HEK293 (cell line): Measurements from ENCODE around the gene FHIT.

ENCODE experiments used
- CTCF ChIA-PET: fragments of 350-600 bp; formaldehyde crosslinking; extraction: SDS; loops from one replicate; lab custom pipeline; 2021; ENCODE audit warnings: antibody characterized with exemption; lab: Yijun Ruan, JAX
- POLR2A ChIA-PET: fragments of 300-600 bp; formaldehyde crosslinking; extraction: SDS; loops from one replicate; lab custom pipeline; 2020; ENCODE audit warnings: antibody characterized with exemption, inconsistent platforms; lab: Yijun Ruan, JAX
- H3K27ac ChIP-seq: fragments of 200-500 bp; sonication (Bioruptor generic); 2 replicates; pipeline ENCODE4 v1.5.1; 2014; ENCODE audit warnings: low read depth, low read length, control low read depth, inconsistent platforms; ENCODE audit errors: extremely low read depth
- H3K36me3 ChIP-seq, 2 experiments: fragments of 200-500 bp in 1 of 2; sonication (Bioruptor generic) in 1 of 2; 1 replicate in 1 of 2; 2 replicates in 1 of 2; pipeline ENCODE4 v1.5.1; 2014 to 2017; ENCODE audit warnings: inconsistent platforms in 2 of 2, low read length in 2 of 2; ENCODE audit not compliant: control insufficient read depth in 2 of 2, insufficient read depth in 1 of 2
- H3K4me1 ChIP-seq: fragments of 200-500 bp; sonication (Bioruptor generic); 2 replicates; pipeline ENCODE4 v1.5.1; 2014; ENCODE audit warnings: mild to moderate bottlenecking, low read length, inconsistent platforms; ENCODE audit not compliant: control insufficient read depth, insufficient read depth
- H3K4me3 ChIP-seq: 2 replicates; pipeline ENCODE4 v1.5.1; 2011; ENCODE audit warnings: low read depth, mild to moderate bottlenecking, control low read depth, low read length, moderate library complexity
- H3K9me3 ChIP-seq: fragments of 200-500 bp; sonication (Bioruptor generic); 2 replicates; pipeline ENCODE4 v1.5.1; 2014; ENCODE audit warnings: low read depth, low read length, inconsistent platforms; ENCODE audit not compliant: control insufficient read depth, insufficient read depth
- BCL11A ChIP-seq: fragments of 450-650 bp; formaldehyde crosslinking; IDR thresholded peaks from 2 replicates; pipeline ENCODE4 v1.5.1; 2016; ENCODE audit warnings: low read depth, missing biosample characterization, missing genetic modification characterization
- GFI1B ChIP-seq: fragments of 450-650 bp; formaldehyde crosslinking; IDR thresholded peaks from 2 replicates; pipeline ENCODE4 v1.5.1; 2016; ENCODE audit warnings: missing biosample characterization, missing genetic modification characterization
- MYNN ChIP-seq: fragments of 450-650 bp; formaldehyde crosslinking; IDR thresholded peaks from 2 replicates; pipeline ENCODE4 v1.5.1; 2016; ENCODE audit warnings: missing biosample characterization, missing genetic modification characterization, borderline replicate concordance
- PRDM10 ChIP-seq: fragments of 450-650 bp; formaldehyde crosslinking; IDR thresholded peaks from 2 replicates; pipeline ENCODE4 v1.5.1; 2016; ENCODE audit warnings: missing biosample characterization, missing genetic modification characterization
- PRDM6 ChIP-seq: fragments of 450-650 bp; formaldehyde crosslinking; IDR thresholded peaks from 2 replicates; pipeline ENCODE4 v1.5.1; 2017; ENCODE audit warnings: missing biosample characterization, missing genetic modification characterization
- ZBTB10 ChIP-seq: fragments of 450-650 bp; formaldehyde crosslinking; IDR thresholded peaks from 2 replicates; pipeline ENCODE4 v1.5.1; 2016; ENCODE audit warnings: missing biosample characterization, missing genetic modification characterization
- ZFP37 ChIP-seq: fragments of 450-650 bp; formaldehyde crosslinking; IDR thresholded peaks from 2 replicates; pipeline ENCODE4 v1.5.1; 2016; ENCODE audit warnings: missing biosample characterization, missing genetic modification characterization
- ZNF133 ChIP-seq: fragments of 450-650 bp; formaldehyde crosslinking; IDR thresholded peaks from 2 replicates; pipeline ENCODE4 v1.5.1; 2016; ENCODE audit warnings: missing biosample characterization, missing genetic modification characterization
- ZNF18 ChIP-seq: fragments of 450-650 bp; formaldehyde crosslinking; IDR thresholded peaks from 2 replicates; pipeline ENCODE4 v1.5.1; 2016; ENCODE audit warnings: missing biosample characterization, missing genetic modification characterization
- ZNF202 ChIP-seq: fragments of 450-650 bp; formaldehyde crosslinking; IDR thresholded peaks from 2 replicates; pipeline ENCODE4 v1.5.1; 2016; ENCODE audit warnings: missing biosample characterization, missing genetic modification characterization, borderline replicate concordance
- ZNF23 ChIP-seq: fragments of 450-650 bp; formaldehyde crosslinking; IDR thresholded peaks from 2 replicates; pipeline ENCODE4 v1.5.1; 2016; ENCODE audit warnings: missing biosample characterization, missing genetic modification characterization, borderline replicate concordance
- ZNF416 ChIP-seq: fragments of 450-650 bp; formaldehyde crosslinking; IDR thresholded peaks from 2 replicates; pipeline ENCODE4 v1.5.1; 2016; ENCODE audit warnings: missing biosample characterization, missing genetic modification characterization
- ZNF501 ChIP-seq: fragments of 450-650 bp; formaldehyde crosslinking; IDR thresholded peaks from 2 replicates; pipeline ENCODE4 v1.5.1; 2016; ENCODE audit warnings: missing biosample characterization, missing genetic modification characterization
- ZNF510 ChIP-seq: fragments of 450-650 bp; formaldehyde crosslinking; IDR thresholded peaks from 2 replicates; pipeline ENCODE4 v1.5.1; 2018; ENCODE audit warnings: mild to moderate bottlenecking, missing genetic modification characterization, missing biosample characterization; ENCODE audit not compliant: insufficient replicate concordance
- ZNF530 ChIP-seq: fragments of 450-650 bp; formaldehyde crosslinking; IDR thresholded peaks from 2 replicates; pipeline ENCODE4 v1.5.1; 2016; ENCODE audit warnings: low read depth, missing biosample characterization, missing genetic modification characterization
- ZNF571 ChIP-seq: fragments of 450-650 bp; formaldehyde crosslinking; IDR thresholded peaks from 2 replicates; pipeline ENCODE4 v1.5.0; 2017; ENCODE audit warnings: missing biosample characterization, missing genetic modification characterization
- ZNF626 ChIP-seq: fragments of 450-650 bp; sonication (Bioruptor Pico); formaldehyde crosslinking; IDR thresholded peaks from 2 replicates; pipeline ENCODE4 v1.5.1; 2018; ENCODE audit warnings: missing biosample characterization, missing genetic modification characterization, inconsistent platforms
- ZSCAN23 ChIP-seq: fragments of 450-650 bp; formaldehyde crosslinking; IDR thresholded peaks from 2 replicates; pipeline ENCODE4 v1.5.1; 2016; ENCODE audit warnings: missing biosample characterization, missing genetic modification characterization
- TF ChIP-seq, protein P1 (sequence below): fragments of 450-650 bp; formaldehyde crosslinking; IDR thresholded peaks from 2 replicates; pipeline ENCODE4 v1.5.1; 2016; ENCODE audit warnings: missing biosample characterization, missing genetic modification characterization
- TF ChIP-seq, protein P2 (sequence below): fragments of 450-650 bp; IDR thresholded peaks from 2 replicates; pipeline ENCODE4 v1.5.1; 2018; ENCODE audit warnings: missing biosample characterization, mild to moderate bottlenecking, missing genetic modification characterization

FHIT gene

DNA sequence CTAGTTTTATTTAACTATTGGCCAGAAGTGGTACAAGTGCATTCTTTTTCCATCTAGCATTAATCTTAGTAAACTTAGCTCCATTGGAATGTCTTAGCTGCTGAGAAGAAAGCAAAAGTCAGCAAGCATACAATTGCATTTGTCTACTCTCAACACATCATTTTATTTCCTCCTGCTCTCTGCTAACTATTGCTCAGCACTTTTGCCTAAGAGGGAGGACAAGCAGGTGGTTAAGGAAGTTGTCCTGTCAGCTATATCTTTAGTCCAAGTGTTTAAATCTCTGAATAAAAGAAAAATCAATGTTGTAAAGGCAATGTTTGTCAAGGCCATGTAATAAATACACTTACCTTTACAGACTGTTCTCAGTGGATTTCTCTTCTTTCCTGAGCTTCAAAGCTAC lies 51.0 kb downstream of the FHIT start:
- Histone ChIP-seq H3K4me1 (no peaks in the 10 kb centered on the region), H3K9me3 (no peaks in the 10 kb centered on the region), H3K4me3 (no peak overlapping the region), H3K36me3 (no peaks in the 10 kb centered on the region), H3K27ac (no peak overlapping the region)
- CTCF ChIA-PET: no interaction called here
- POLR2A ChIA-PET: no interaction called here
- TF ChIP-seq ZNF18 (tag by site-specific recombination): no peak
- TF ChIP-seq, protein P1, sequence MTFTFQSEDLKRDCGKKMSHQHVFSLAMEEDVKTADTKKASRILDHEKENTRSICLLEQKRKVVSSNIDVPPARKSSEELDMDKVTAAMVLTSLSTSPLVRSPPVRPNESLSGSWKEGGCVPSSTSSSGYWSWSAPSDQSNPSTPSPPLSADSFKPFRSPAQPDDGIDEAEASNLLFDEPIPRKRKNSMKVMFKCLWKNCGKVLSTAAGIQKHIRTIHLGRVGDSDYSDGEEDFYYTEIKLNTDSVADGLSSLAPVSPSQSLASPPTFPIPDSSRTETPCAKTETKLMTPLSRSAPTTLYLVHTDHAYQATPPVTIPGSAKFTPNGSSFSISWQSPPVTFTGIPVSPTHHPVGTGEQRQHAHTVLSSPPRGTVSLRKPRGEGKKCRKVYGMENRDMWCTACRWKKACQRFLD: no peak
- no peak for TF ChIP-seq ZNF202 (tag by site-specific recombination)
- no peak for TF ChIP-seq ZSCAN23
- TF ChIP-seq, protein P2, sequence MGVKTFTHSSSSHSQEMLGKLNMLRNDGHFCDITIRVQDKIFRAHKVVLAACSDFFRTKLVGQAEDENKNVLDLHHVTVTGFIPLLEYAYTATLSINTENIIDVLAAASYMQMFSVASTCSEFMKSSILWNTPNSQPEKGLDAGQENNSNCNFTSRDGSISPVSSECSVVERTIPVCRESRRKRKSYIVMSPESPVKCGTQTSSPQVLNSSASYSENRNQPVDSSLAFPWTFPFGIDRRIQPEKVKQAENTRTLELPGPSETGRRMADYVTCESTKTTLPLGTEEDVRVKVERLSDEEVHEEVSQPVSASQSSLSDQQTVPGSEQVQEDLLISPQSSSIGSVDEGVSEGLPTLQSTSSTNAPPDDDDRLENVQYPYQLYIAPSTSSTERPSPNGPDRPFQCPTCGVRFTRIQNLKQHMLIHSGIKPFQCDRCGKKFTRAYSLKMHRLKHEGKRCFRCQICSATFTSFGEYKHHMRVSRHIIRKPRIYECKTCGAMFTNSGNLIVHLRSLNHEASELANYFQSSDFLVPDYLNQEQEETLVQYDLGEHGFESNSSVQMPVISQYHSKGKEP (tag by site-specific recombination): no peak
- TF ChIP-seq BCL11A: no peak
- no peak for TF ChIP-seq ZFP37 (tag by site-specific recombination)
- TF ChIP-seq PRDM6 (tag by site-specific recombination): no peak
- no peak for TF ChIP-seq ZNF501 (tag by site-specific recombination)
- TF ChIP-seq GFI1B: no peak
- TF ChIP-seq ZNF416 (tag by site-specific recombination): no peak
- TF ChIP-seq ZBTB10 (tag by site-specific recombination): no peak
- TF ChIP-seq ZNF510 (tag by site-specific recombination): no peak
- no peak for TF ChIP-seq ZNF133 (tag by site-specific recombination)
- no peak for TF ChIP-seq ZNF23
- TF ChIP-seq ZNF571 (tag by site-specific recombination): no peak
- TF ChIP-seq MYNN (tag by site-specific recombination): no peak
- TF ChIP-seq ZNF626: no peak
- TF ChIP-seq PRDM10 (tag by site-specific recombination): no peak
- TF ChIP-seq ZNF530 (tag by site-specific recombination): no peak
